ENCODE measurements around the gene GGT6. TPM values are rescaled to one million over a fixed set of nuclear protein-coding genes. Genes with fewer than 3 reads are reported as not detected.

The GGT6 gene
- polyA plus RNA-seq, 10 donors, result 0.10 to 2.1 (median 0.15) TPM; not detected in 1

DNA sequence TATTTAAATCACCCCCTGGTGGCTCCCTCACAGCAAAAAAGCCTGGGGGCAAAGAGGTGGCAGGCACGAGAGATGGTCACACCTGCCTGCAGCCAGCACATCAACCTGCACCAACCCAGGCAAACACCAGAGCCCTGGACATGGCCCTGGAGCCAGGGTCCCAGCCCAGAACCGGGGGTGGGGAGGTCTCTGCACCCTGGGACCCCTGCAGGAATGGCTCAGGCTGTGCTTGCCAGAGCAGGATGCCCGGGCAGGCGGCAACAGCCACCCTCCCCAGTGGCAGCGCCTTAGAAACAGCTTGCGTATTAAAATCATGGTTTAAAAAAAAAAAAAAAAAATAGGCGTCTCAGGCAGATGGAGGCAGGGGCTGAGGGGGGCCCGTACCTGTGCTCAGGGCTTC lies 21.4 kb downstream of the GGT6 start:
- DNase-seq, result no peak

DNA sequence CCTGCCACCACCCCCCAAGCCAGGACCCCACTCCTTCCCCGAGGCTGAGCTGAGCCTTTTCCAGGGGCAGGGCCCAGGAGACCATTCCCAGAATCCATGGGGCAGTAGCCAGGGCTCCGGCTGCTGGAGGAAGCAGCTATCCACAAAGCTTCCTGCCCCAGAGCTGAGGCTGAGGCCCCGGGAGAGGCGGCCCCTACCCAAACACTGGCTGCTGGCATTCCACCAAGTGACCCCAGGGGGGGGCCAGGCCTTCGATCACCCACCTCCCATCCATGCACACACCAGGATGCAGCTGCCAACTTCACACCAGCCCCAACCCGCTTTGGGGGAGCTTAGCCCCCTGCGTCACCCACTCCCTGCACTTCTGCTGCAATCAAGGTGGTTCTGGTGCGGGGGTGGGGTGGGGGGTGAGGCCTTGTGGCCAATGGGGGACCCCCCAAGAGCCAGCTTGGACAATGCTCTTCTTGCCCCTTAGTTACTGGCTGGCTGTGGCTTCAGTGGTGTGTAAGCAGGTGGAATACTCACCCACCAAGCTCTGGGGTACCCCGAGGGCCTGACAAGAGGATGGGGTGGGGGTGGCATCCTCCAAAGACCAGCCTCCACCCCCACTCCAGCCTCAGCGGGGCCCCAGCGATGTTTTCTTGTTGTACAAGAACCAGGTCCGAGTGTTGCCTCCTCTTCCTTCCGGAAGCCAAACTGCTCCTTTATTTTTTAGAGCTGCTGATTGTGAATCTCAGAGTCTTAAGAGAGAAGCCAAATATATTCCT lies 22.0 kb downstream of the GGT6 start:
- no peak for DNase-seq

DNA sequence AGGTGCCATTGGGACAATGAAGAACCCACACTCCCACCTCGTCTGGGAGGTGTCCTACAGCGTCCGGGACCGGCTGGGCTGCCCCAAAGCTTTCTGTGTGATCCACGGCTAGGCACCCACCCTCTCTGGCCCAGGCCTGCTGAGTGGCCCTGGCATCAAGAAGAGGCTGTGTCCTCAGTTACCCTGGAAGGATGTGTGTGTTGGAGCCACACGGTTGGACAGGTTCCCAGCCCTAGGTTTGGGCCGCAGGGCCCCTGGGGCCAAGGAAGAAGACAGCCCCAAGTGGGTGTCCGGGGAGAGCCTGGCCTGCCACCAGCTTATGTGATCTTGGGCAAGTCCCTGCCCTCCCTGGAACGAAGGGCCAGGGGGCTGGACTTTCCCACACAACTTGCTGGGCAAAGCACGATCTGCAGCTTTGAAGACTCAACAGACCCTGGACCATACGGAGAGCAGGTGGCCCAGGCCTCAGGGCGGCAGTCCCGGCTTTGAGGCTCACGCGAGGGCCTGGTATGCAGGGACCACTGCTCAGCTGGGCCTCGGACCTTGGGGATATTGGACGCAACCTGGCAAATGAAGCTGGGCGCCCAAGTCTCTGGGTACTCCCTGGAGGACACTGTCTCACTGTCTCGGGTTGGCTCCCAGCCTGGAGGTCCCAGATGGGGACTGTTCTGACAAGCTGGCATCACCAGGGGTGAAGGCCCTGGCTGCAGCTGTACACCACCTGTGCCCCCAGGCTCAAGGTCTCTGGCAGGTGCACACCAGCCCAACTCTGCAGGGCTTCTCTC lies 22.7 kb downstream of the GGT6 start:
- DNase-seq, result no peak

DNA sequence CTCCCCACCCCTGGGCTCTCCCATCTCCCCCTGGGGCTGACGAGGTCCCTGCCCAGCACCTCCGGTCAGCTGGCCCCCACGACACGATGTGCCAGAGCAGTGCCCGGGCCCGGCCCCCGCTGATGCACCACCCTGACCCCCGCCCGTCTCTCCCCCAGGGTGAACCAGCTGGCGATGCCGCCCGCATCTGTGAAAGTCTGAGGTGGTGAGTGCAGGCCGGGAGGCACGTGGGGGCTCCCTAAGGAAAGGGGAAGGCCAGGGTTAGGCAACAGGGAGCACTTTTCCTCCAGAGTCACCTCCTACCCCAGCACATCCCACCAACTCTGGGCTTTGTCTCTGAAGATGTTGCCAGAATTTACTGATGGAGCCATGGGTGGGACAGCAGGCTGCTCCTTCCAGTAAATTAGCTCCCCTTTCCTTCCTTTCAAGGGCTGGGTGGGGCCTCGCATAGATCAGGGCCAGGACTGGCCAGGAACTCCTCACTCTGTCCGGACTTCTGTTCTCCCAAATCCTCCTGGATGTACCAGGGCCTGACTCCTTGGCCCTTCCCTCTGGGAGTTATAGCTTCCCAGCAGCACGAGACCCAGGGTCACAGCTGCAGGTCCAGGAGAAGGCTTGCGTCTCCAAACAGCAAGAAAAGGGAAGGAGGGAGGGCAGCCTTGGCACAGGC lies 23.5 kb downstream of the GGT6 start:
- no peak for DNase-seq

DNA sequence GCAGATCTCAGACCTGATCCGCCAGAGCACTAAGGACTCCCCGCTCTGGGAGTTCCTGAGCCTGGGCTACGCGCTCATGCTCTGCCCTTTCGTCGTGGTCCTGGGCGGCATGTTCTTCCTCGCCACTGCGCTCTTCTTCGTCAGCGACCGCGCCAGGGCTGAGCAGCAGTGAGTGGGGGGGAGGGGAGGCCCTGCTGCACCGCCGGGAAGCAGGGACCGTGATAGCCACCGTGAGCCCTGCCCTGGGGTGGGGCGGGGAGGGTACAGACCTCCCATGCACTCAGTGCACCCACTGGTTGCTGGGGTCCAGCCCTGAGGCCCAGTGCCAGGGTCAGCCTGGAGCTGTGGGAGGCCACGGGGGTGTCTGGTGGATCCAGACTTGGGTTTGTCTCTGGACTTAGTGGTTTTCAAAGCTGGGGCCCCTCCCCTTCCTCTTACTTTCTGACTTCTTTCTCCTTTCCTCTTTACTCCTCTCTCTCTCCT lies 24.1 kb downstream of the GGT6 start:
- DNase-seq, result peak in 1 of 3 donors; percentile 69

DNA sequence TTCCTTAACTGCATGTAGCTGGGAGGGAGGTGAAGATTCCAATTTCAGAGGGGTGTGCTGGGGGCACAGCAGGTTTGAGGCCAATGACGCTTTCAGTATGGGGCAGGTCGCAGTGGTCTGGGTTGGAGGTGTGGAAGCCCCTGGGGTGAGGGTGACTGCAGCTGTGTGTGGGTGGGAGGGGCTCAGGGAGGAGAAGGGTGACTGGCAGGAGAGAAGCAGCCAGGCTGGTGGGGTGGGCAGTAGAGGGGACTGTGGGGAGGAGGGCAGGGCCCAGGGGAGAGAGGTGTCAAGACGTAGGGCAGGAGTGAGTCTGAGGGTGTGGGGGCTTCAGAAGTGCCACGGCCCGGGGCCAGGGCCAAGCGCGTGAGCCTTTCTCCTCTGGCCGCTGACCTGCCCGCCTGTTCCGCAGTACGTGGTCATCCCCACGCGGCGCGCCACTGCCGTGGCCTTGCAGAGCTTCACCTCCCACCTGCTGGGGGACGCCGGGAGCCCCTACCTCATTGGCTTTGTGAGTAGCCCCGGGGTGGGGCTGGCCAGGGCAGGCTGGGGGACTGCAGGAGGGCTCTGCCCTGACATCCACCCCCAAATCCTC lies 24.6 kb downstream of the GGT6 start:
- DNase-seq, result no peak

DNA sequence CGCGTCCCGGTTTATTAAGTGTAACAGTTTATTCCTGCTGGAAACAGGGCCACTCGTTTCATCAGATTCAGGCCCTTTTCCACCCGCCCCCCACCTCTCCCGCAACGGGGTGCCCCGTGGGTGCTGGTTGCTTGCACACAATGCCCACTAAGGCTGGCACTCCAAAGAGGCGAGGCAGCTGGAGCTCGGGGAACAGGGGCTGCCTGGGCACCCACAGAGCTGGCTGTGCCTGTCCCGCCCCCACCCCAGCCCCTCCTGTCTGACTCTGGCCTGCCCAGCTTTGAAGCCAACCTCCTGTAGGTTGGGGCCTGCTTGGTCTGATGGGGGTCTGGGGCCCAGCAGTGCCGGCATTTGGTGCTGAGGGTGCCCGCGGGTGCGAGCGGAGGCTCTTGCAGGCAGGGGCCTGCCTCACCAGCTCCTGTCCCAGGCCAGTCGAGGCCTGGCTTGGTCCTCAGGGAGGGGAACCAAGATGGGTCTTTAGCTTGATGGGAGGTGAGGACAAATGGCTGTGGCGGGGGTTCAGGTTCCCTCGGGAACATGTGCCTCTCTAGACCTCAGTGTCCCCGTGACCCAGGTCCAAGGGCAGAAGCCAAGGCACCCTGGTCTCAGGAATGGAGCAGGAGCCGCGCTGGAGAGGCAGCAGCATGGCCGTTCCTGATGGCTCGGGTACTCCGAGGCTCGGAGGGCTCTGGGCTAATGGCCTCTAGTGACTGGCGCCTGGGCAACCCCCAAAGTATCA lies 25.3 kb downstream of the GGT6 start:
- no peak for DNase-seq

DNA sequence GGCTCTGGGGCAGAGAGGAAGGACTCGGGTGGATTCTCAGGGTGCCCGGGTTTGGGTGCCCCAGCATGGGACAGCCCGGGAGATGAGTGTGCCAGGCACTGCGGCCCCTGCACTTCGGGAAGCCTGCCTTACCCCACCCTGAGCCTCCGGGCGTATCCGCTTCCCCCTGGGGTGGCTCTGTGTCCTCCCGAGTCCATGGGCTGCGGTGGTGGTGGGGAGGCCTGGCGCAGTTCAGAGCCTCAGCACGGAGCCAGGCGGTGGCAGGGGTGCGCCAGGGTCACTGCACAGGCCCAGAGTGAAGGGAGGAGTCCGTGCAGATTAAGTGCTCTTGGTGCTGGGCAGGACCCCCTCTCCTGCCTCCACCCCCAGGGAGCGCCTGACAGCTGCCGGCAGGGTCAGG lies 25.9 kb downstream of the GGT6 start:
- no peak for DNase-seq

DNA sequence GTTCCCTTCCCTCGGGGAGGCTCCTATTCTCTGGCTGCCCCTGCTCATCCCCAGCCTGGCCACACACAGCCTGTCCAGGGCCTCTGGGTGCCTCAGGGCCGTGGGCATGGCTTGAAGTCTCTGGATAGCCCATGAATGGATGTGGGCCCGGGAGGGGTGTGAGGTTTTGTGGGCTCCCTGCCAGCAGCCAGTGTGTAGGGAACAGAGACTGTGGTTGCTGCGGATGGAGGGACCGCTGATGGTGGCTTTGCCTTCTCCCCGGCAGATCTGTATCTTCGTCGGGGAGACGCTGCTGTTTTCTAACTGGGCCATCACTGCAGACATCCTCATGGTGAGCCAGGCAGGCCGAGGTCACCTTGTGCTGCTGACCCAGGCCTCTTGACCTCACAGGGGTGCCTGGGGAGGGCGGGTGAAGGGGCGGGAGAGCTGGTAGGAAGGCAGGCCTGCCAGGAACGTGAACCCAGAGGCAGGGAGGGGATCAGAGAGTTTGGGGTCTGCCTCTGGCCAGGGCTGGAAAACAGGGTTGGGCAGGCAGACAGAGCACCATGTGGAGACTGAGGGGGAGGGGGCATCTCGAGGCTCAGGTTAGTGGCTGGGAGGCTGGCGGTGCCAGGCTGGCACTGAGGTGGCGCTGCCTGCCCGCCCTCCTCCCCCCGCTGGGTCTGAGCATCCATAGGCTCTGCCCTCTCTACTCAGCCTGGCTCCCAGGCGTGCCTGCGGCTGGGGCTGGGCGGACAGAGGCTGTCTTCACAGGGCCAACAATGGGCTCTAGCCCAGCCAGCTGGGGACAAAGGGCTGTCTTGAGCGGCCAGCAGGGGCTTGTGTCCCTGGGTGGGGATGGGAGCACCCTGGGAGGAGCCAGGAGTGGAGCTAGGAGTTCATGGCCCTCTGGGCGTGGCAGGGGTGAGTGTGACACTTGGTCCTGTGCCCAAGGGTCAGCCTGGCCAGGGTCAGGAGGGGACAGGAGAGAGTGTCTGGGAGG lies 26.6 kb downstream of the GGT6 start:
- no peak for DNase-seq

DNA sequence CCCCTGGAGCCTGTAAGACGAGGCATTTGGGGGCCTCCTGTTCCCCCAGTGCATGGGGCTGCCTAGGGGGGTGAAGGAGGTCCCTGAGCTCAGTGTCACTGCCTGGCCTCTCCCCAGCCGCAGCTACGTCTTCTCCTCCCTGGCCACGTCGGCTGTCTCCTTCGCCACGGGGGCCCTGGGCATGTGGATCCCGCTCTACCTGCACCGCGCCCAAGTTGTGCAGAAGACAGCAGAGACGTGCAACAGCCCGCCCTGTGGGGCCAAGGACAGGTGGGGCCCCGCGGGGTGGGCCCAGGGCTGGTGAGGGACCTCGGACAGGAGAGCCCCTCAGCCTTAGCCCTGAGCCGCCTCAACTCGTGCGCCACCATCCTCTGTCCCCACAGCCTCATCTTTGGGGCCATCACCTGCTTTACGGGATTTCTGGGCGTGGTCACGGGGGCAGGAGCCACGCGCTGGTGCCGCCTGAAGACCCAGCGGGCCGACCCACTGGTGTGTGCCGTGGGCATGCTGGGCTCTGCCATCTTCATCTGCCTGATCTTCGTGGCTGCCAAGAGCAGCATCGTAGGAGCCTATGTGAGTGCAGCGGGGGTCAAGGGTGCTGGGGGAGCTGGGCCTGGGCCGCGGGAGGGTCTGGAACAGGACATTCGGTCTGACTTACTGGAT lies 27.4 kb downstream of the GGT6 start:
- no peak for DNase-seq

DNA sequence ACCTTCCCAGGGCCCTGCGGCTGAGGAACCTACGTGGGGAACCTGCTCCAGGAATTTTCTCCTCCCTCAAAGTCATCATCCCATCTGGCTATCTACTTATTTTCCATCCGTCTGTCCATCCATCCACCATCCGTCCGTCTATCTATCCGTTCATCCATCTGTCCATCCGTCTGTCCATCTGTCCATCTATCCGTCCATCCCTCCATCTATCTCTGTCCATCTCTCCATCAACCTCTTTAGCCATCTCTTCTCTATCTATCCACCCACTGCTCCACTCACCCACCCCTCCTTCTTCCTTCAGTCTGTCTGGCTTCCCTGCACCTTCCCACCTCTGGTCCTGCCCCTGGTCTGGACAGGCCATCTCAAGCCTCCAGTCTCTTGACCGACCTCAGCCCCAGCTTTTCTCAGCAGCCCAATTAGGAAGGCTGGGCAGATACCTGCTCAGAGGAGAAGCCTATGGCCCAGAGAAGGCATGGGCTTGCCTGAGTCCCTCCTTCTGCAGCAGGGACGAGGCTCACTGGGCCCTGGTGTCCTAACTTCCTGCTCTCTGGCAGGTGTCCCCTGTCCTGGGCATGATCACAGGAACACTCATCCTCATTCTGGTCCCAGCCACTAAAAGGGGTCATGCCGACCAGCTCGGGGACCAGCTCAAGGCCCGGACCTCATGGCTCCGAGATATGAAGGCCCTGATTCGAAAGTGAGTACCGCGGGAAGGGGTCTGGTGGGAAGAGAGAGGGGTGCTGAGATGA lies 28.2 kb downstream of the GGT6 start:
- DNase-seq, result no peak

DNA sequence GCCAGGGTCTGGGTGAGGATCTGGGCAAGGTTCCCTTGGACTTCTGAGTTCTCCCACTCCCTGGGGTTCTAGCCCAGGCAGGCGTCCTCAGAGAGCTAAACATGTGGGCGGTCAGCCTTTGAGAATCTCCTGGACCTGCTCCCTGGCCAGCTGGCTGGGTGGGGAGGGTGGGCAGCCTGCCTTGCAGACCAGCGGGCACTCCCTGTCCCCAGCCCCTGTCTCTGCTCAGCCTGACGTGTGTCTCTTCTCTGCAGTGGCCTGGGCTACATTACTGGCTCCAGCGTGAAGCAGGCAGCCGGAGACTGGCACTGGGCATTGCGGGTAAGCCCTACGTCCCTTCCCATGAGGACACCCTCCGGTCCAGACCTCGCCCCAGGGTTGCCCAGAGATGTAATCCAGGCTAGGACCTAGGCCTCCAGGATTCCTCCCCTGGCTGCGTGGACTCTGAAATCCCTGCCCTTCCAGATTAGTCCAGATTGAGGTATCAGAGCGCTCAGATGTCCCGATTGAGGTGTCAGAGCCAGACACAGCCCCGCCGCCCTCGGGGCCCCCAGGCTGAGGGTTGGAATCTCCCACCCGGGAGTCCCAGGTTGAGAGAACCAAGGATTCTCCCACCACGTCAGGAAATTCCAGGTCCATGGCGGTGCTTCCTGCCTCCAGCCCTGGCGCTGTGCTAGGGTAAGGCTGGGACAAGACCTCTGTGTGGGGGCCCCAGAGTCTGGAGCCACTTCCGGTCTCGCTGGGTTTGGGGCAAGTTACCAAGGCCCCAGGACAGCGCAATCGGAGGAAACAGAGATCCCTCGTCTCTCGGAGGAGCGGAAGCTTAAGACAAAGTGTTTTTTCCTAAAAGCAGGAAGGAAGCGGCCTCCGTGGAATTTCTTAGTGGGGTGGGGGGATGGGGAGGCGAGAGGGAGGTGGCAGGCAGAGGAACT lies 29.3 kb downstream of the GGT6 start:
- DNase-seq, result no peak

DNA sequence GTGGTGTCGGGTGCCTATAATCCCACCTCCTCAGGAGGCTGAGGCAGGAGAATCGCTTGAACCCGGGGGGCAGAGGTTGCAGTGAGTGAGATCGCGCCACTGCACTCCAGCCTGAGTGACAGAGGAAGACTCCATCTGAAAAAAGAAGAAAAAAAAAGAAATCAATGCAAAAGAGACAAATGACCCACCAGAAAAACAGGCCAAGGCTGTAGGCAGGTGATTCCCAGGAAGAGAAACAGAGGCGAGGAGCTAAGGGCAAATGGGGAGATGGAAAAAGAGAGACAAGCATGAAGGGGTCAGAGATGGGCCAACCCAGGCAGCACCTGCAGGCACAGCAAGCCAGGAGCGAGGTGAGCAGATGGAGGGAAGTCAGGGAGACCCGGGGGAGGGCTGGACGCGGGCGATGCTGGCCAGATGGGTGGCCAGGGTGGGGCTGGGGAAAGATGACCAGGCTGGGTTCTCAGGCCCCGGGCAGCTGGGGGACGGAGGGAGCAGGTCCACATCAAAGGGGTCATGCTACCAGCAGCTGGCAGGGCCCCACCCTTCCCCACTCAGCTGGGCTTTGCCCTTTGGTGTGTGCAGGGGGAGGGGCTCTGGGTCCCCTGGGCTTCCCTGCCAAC lies 30.7 kb downstream of the GGT6 start:
- DNase-seq, result no peak

DNA sequence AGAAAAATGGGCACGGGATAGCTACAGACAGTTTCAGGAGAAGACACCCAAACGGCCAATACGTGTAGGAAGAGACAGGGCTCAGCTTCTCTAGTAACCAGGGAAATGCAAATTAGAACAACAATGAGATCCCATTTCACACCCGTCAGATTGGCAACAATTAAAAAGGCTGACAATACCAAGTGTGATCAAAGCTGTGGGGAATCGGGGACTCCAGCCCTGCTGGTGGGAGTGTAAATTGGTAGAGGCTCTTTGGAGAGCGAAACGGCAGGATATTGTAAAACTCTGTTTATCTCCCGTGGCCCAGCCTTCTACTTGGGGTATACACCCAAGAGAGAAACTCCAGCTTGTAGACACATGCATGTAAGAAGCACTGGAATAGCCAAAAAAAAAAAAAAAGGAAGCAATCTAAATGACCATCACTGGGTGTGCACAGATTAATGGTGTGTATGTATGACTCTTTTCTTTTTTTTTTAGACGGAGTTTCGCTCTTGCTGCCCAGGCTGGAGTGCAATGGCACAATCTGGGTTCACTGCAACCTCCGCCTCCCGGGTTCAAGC lies 32.7 kb downstream of the GGT6 start:
- DNase-seq, result no peak

DNA sequence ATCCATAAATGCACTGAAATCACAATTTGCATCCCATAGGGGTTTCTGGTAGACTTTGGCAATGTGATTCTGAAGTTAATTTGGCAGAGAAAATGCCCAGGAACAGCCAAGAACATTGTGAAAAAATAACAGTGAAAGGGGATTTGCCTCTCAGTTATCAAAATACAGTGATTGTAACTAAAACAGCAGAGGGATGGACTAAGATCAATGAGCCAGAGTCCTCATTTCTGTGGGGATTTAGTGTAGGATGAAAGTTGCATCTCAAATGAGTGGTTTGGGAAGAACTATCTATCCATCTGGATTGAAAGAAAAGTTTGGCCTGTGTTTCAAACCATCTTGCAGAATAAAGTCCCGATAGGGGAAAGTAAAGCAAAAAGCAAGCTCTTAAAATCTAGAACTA lies 33.2 kb downstream of the GGT6 start:
- no peak for DNase-seq

DNA sequence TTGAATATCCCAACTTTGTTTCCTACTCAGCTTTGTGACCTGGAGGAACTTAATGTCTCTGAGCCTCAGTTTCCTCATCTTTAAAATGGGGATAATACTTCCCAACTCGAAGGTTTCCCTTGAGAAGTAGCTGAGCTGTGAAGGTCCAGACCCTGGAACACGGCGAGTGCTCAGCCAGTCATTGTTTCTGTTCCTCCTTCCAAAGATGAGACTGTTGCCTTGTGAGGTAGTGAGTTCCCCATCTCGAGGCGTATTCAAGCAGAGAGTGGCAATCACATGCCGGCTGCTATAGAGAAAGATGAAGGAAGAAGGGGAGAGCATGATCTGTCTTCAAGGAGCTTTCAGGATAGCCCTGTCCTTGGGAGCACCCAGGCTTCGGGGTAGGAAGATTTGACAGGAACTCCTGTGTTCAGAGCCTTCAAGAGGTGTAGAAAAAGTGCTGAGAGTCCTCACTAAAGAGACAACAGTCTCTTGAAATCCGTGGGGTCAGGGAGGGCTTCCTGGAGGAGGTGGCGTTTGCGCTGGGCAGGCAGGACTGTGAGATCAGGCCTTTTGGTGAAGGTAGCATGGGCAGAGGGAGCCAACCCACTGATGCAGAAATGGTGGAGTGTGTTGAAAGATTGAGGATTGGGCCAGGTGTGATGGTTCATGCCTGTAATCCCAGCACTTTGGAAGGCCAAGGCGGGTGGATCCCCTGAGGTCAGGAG lies 34.5 kb downstream of the GGT6 start:
- no peak for DNase-seq

Measured in muscle of back (tissue), 11 donors.